ENCODE measurements around the gene PDZD7. TPM values are rescaled to one million over a fixed set of nuclear protein-coding genes. Genes with fewer than 3 reads are reported as not detected.

Gene PDZD7
- total and polyA plus RNA-seq, 2 donors from 2014 or later = 1.6 to 1.9 TPM

DNA sequence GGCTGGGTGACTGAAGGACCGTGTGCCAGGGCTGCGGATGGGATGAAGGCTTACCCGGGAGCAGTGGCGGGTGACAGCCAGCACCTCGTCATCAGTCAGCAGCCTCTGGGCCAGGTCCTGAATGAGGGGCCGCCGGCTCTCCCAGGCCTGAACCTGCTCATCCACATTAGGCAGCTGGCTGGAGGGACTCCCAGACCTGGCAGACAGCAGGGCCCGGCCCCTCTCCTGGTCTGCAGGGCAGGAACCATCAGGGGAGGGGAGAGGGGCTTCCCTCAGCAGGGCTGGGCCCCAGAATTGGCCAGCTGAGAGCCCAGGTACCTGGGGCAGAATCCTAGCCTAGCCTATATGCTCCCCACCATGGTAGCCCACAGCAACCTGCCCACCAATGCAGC is 15.4 kb downstream of the PDZD7 start:
- peaks cover 4% of the 10 kb centered on the region for H3K27me3 ChIP-seq (ENCODE audit: control insufficient read depth, insufficient read depth, low read length)
- H3K4me1 ChIP-seq (ENCODE audit: control insufficient read depth in 2 of 3, insufficient read depth in 2 of 3, low read depth in 1 of 3, low read length in 3 of 3) = peaks cover 0 to 17% (median 0%) of the 10 kb centered on the region in 3 donors
- TF ChIP-seq, protein P1, sequence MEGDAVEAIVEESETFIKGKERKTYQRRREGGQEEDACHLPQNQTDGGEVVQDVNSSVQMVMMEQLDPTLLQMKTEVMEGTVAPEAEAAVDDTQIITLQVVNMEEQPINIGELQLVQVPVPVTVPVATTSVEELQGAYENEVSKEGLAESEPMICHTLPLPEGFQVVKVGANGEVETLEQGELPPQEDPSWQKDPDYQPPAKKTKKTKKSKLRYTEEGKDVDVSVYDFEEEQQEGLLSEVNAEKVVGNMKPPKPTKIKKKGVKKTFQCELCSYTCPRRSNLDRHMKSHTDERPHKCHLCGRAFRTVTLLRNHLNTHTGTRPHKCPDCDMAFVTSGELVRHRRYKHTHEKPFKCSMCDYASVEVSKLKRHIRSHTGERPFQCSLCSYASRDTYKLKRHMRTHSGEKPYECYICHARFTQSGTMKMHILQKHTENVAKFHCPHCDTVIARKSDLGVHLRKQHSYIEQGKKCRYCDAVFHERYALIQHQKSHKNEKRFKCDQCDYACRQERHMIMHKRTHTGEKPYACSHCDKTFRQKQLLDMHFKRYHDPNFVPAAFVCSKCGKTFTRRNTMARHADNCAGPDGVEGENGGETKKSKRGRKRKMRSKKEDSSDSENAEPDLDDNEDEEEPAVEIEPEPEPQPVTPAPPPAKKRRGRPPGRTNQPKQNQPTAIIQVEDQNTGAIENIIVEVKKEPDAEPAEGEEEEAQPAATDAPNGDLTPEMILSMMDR (IDR thresholded peaks at IDR 0.05; ENCODE audit: borderline replicate concordance, extremely low read depth, insufficient read depth) = no peak
- no peak overlapping the region for H3K4me3 ChIP-seq (ENCODE audit: low read length in 3 of 3)
- intact Hi-C loops (cut with DNase I) = no loop called here
- DNase-seq = peak in 1 of 5 donors; percentile 41
- H3K9ac ChIP-seq (ENCODE audit: low read length in 3 of 3) = no peak overlapping the region
- no peaks in the 10 kb centered on the region for H3K36me3 ChIP-seq (ENCODE audit: control insufficient read depth in 2 of 3, insufficient read depth in 3 of 3, low read length in 3 of 3)
- FAIRE-seq = no peak
- H3K27ac ChIP-seq (ENCODE audit: low read depth in 2 of 2, low read length in 2 of 2) = no peak overlapping the region
- H3K9me3 ChIP-seq (ENCODE audit: control insufficient read depth in 2 of 3, insufficient read depth in 1 of 3, low read length in 3 of 3) = no peaks in the 10 kb centered on the region

DNA sequence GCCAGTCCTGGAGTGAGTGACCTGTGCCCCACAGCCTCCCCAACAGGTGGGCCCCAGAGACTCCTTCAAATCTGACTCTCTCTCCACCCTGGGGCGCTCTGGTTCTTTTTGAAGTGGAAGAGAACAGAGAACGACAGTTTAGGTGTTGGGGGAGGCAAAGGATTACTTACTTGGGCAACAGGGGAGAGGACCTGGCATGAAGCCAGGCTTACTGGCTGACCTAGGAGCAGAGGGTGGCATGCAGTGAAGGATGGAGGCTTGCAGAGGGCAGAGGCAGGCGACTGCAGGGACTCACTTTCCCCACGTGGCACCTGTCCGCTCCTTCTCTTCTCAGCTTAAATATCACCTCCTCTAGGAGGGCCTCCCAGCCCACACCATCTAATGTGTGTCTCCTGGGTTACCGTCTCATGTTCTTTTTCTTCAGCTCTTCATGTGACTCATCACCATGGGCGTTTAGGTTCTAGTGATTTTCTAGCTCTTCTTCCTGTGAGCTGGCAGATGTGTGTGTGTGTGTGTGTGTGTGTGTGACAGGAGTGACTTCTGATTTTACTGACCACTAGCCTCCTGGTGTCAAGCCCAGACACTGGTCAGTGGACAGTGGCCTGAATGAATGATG is 15.9 kb downstream of the PDZD7 start:
- intact Hi-C loops (cut with DNase I) = no loop called here
- no peak for FAIRE-seq

DNA sequence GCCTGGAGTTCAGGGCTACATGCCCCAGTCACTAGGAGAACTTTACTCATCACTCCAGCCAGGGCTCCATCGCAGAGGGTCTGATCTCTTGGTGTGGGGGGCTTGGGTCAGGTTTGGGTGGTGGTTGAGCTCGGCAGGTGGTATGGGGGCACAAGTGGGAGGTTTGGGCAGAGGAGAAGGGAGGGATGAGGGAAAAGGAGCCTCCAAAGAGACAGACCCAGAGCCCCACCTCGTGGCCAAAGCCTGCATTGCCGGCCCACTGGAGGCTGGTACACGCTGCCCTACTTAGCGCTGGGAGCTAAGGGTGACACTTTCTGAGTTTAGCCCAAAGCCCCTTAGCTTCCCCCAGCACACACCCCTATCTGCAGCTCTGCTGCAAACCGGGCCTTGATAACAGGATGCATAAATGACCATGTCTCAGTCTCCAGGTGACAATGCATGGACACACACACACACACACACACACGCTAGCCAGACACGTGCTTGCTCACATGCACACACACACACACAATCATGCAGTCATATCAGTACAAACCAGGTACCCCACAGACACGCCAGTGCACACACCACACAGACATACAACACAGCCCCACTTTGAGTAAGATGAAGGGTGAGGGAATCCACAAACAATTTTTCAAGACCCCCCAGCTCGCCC is 16.6 kb downstream of the PDZD7 start:
- H3K4me3 ChIP-seq (ENCODE audit: low read length in 3 of 3) = no peak overlapping the region
- H3K9ac ChIP-seq (ENCODE audit: low read length in 3 of 3) = no peak overlapping the region
- H3K36me3 ChIP-seq (ENCODE audit: control insufficient read depth in 2 of 3, insufficient read depth in 3 of 3, low read length in 3 of 3) = no peaks in the 10 kb centered on the region
- H3K27ac ChIP-seq (ENCODE audit: low read depth in 2 of 2, low read length in 2 of 2) = no peak overlapping the region
- FAIRE-seq (no peak), DNase-seq (peak; percentile 74 to 88 (median 81))
- no peaks in the 10 kb centered on the region for H3K9me3 ChIP-seq (ENCODE audit: control insufficient read depth in 2 of 3, insufficient read depth in 1 of 3, low read length in 3 of 3)
- peaks cover 0 to 17% (median 0%) of the 10 kb centered on the region in 3 donors for H3K4me1 ChIP-seq (ENCODE audit: control insufficient read depth in 2 of 3, insufficient read depth in 2 of 3, low read depth in 1 of 3, low read length in 3 of 3)
- TF ChIP-seq, protein P1 (IDR thresholded peaks at IDR 0.05; ENCODE audit: borderline replicate concordance, extremely low read depth, insufficient read depth) = peak; percentile 85
- peaks cover 4% of the 10 kb centered on the region for H3K27me3 ChIP-seq (ENCODE audit: control insufficient read depth, insufficient read depth, low read length)
- intact Hi-C loops (cut with DNase I) = no loop called here

More for the DNA sequence above, 15.9 kb downstream of the PDZD7 start:
- Histone ChIP-seq H3K27ac (ENCODE audit: low read depth in 2 of 2, low read length in 2 of 2) (no peak overlapping the region), H3K36me3 (ENCODE audit: control insufficient read depth in 2 of 3, insufficient read depth in 3 of 3, low read length in 3 of 3) (no peaks in the 10 kb centered on the region), H3K27me3 (ENCODE audit: control insufficient read depth, insufficient read depth, low read length) (peaks cover 4% of the 10 kb centered on the region), H3K9me3 (ENCODE audit: control insufficient read depth in 2 of 3, insufficient read depth in 1 of 3, low read length in 3 of 3) (no peaks in the 10 kb centered on the region), H3K4me1 (ENCODE audit: control insufficient read depth in 2 of 3, insufficient read depth in 2 of 3, low read depth in 1 of 3, low read length in 3 of 3) (peaks cover 0 to 17% (median 0%) of the 10 kb centered on the region in 3 donors), H3K4me3 (ENCODE audit: low read length in 3 of 3) (no peak overlapping the region), H3K9ac (ENCODE audit: low read length in 3 of 3) (no peak overlapping the region)
- no peak for DNase-seq
- TF ChIP-seq, protein P1 (IDR thresholded peaks at IDR 0.05; ENCODE audit: borderline replicate concordance, extremely low read depth, insufficient read depth) = no peak

All from kidney (tissue), 14 donors.